TTC549 (cell line): ENCODE results near the gene WWC2.

Source experiments
- FAIRE-seq: peaks from 2 replicates; lab custom pipeline; 2012; peaks lifted over from hg19 to GRCh38; lab: Jason Lieb, UNC

The WWC2 gene

DNA sequence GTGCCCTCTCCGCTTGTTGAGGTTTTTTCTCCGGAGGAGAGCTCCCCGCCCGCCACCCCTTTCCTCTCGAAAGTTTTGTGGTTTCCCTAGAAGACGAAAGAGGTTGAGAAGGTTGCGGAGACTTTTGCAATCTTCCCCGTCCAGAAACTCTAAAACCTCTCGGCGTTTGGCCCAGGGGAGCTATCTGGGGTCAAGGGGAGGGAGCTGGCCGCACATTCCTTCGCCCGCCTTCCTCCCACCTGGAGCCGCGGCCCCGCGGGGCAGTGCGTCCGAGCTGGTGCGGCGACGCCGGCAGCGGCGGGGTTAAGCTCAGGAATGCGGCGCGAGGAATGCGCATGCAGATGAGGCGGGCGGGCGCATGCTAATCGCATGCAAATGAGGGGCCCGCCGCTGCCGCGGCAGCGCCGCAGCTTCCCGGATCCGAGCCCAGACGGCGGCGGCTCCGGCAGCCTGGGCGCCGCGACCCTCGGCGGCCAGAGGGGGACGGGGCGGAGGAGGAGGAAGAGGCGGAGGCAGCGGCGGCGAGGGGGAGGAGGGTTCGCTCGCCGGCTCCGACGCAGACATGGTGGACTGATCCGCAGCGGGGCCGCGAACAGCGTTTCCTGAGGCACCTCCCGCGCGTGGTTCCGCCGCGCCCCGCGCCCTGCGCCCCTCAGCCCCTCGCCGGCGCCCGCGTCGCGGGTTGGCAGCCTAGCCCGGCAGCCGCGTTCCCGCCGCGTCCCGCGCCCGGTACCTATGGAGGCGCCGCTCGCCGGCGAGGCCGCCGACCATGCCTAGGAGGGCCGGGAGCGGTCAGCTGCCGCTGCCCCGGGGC is at the start of gene WWC2:
Gene WWC2, plus strand, starts transcription at position 535 of the 814 bp plus-strand sequence. Its CDS starts 235 bp downstream, at position 770.
- no peak for FAIRE-seq

DNA sequence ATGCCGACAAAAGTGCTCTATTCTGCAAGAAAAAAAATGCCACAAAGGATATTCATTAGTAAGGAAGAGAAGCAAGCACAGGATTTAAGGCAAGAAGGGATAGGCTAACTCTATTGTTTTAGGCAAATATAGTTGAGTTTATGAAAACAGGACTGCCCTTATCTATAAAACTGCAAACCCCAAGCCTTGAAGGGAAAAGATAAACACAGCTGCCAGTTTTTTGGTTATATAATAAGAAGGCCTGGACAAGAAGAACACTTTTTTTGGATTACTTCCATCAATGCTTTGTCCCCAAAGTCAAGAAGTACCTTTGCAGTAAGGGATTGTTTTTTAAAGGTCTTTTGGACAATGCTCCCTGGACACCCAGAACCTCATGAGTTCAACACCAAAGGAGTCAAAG is 45.4 kb upstream of the WWC2 start:
- no peak for FAIRE-seq

DNA sequence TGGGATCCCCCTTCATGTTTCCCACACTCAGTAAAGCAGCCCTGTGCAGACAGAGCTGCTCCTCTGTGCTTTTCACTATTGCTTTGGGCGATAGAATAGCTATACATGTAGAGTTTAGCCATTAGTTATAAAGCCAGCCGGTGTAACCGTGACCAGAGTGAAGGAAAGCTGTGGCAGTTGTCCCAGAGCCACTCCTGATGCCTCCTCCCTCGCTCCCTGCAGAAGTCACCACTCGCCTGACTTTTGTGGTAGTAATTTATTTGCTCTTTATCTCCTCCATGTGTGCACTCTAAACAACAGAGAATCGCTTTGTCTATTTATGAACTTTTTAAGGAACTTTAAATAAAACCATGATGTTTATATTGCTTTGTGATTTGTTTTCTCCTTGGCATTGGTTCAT is 41.8 kb upstream of the WWC2 start:
- FAIRE-seq = no peak

DNA sequence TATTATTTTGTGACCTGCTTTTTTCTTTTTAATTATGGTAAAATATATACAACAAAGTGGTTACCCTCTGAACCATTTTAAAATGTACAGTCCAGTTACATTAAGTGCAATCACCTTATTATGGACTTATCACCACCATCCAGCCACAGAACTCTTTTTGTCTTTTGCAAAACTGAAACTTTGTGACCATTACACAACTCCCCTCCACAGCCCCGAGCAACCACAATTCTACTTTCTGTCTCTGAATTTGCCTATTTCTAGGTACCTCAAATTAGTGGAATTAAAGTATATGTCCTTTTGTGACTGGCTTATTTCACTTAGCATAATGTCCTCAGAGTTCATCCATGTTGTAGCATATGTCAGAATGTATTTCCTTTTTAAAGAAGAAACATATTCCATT is 39.3 kb upstream of the WWC2 start:
- FAIRE-seq = no peak

DNA sequence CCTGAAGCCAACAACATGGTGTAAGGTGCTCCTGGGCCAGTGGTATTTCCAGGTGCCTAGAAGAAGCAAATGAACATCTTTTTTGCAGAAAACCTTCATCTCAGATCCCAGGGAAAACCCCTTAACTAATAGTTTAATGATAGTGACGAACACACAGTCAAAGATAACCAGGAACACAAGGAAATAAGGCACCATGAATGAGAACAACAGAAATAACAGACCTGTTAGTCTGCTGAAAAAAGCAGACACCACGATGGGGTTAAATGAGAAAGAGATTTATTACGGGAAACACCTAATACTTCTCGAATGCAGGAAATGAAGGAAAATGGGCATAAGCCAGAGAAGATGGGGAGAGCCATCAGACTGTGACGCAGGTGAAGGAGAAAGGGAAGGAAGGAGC is 30.6 kb upstream of the WWC2 start:
- FAIRE-seq = no peak

DNA sequence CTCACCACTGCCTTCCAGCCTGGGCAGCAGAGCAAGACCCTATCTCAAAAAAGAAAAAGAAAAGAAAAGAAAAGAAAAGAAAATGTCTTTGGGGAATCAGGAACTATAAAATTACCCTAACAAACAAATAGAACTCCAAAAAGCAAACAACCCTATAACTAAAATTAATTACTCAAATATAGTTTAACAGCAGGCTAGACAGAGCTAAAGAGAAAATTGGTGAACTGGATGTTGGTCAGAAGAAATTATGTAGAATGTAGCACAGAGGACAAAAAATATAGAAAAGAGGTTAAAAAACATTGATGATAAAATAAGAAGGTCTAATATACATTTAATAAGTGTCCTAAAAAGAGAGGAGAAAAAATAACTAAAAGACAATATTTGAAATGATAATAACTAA is 27.8 kb upstream of the WWC2 start:
- no peak for FAIRE-seq

DNA sequence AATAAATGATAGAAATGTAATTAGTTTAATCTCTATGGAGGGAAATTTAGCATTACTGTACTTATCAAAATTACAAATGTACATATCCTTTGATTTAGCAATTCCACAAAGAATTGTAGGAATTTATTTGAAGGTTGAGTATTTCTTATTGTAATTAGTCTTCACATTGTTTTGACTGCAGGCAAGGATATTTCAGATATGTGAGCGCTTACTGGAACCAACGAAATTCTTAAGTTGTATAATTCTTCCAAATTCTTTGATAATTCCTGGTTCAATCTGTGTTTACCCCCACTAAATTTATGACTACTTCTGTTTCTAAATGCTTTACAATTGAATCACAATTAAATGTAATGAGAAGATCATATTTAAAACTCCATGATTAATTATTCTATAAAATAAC is 26.9 kb upstream of the WWC2 start:
- no peak for FAIRE-seq

DNA sequence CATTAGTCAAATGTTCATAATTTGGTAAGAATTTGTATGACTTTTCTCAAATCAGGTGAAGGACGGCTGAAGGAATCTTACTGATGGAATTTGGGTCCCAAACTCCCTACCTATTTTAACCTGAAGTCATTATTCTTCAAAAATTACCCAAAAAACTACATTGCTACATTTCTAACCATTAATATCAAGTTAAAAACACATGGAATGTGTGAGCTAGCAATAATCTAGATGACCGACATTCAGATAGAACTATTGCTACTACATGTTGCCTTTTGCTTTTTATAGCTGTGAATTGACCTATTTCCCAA is 25.3 kb upstream of the WWC2 start:
- no peak for FAIRE-seq

DNA sequence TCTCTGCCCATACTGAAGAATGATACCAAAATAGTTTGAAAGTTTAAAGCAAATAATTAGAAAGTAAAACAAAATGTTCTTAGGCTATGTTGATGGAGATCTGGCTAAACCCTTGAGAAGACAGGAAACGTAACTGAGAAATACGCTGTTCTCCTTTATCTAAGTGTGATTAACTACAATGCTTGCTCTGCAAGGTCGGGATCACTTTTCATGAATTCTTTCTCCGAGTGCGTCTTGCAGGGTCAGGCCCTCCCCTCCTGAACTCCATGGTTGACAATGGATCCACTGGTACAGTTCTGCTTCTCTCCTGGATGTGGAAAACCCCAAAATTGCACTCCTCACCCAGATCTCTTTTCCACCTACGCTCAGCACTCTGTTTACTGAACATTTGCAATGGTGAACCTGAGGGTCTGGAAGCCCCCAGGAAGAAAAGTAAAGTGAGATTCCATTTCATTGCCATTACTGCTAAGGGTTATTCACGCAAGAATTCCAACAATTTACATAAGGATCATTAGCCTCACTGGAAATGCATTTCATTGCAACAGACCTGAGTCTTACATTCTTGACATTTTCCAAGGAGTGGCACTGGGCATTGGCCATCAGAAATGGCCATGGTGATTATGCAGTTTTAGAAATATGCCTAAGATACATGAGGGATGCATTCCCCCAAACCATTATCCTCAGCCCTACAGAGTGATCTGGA is 24.6 kb upstream of the WWC2 start:
- no peak for FAIRE-seq

DNA sequence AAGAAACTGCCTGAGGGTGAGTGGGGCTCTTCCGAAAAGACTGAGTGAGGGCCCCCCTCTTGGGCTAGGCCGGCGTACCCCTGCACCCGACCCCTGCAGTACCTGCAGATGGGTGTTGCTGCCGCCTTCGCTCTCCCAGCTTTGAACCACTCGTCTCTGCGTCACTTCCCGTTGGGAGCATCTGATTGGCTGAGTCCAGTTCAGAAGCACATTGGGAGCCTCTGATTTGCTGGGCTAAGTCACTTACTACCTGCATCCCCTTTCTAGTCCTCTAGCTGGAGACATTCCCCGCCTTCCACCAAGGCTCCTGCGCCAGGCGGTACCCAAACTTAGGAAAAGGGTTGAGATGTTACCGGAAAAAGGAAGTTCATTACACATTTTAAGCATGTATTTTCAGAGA is 20.4 kb upstream of the WWC2 start:
- no peak for FAIRE-seq

DNA sequence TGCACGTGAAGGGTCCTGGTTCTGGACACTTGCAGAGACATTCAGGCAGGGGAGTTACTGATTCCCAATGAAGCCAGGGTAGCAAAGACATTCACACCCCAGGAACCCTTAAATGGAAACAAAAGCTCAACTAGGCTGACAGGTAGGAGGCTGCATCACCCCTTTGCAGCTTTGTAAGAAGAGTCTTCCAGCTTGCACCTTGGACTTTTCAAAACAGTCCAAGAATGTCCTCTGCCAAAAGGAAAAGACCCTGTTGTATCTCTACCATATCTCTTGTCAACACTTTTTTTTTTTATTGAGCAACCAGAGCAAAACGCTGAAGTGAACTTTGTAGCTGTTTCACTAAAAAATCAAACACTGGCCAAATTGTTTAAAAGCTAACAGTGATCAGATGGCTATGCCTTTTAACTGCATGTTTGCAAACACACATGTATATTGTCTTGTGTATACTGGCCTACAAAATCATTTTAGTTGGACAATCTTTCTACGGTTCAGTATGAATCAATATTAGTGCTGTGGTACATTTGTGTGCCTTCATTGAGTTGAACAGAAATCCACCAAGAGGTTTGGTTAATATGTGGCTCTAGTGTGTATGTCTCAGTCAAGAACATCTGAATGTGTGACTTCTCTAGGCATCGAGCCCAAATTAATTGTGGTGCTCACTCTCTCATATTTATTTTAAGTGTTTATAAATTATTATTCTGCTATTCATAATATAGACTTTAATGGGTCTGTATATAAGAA is 18.5 kb upstream of the WWC2 start:
- FAIRE-seq = no peak

DNA sequence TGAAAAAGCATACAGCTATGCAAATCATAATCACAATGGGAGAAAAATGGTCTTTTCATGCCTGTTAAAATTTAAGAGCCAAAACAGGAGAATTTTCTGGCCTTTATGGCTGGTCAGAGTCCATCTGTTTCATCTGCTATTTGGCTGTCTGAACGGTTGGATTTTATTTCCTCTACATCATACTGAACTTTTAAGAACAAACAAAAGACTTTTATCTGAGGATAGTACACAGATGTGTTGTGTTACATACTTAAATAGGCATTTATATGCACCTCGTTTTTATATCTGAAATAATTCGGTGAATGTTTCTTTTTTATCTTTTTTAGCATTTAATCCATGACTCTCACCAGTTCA is 18.0 kb upstream of the WWC2 start:
- no peak for FAIRE-seq

DNA sequence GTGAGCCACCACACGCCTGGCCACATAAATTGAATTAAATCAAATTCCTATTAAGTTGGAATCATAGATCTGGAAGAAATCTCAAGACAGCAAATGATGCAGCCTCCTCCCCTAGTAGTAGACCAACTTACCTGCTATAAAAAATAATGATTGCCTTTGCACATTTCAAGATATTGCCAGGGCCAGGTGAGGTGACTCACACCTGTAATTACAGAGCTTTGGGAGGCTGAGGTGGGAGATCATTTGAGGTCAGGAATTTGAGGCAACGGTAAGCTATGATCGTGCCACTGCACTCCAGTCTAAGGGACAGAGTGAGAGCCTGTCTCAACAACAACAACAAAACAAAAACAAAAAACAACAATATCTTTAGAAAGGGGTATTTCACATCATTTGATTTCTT is 17.0 kb upstream of the WWC2 start:
- no peak for FAIRE-seq

DNA sequence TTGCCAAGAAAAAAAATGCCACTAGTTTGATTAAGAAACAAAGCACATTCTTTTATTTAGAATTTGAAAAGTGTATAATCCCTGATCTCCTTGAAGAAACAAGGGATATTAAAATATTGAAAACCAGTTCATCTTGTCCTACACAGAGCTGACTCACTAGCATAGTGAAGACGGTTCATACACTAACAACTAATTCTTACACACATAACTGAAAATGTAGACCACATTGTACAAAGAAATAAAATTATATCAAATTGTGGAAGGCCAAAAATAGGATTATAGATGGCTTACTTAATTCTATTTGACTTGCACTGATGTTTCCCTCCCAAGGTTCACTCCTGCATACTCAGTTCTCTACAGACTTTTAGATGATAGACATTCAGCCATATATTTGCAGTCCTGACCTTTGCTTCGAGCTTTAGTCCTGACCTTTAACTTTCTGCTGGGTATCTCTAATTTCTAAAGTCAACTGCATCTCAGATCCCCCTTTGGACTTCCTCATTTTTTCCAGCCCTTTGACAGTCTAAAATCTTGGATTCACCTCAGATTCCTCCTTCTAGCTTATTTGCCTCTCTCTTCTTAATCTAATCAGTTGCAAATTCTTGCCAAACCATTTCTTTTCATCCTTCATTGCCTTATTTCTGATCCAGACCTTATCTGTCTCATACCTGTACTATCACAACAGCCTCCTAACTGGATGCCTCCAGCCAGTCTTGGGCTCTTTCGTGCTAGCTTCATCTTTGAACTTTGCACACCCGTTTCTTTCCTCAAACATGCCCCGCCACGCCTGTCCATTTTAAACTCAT is 4.5 kb upstream of the WWC2 start:
- FAIRE-seq = no peak

DNA sequence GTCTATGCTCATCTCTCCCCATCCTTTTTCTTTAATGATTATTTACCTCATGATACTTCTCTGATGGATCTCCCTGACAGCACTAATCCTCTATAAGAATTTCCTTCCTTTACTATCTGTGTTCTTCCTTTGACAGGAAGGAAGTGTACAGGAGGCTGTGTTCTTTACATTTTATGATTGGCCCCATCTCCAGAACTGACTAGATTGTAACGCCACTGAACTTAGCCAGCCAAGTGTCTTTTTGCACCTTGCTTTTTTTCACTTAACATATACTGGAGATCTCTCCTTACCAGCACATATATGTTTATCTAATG is 3.9 kb upstream of the WWC2 start:
- FAIRE-seq = no peak

DNA sequence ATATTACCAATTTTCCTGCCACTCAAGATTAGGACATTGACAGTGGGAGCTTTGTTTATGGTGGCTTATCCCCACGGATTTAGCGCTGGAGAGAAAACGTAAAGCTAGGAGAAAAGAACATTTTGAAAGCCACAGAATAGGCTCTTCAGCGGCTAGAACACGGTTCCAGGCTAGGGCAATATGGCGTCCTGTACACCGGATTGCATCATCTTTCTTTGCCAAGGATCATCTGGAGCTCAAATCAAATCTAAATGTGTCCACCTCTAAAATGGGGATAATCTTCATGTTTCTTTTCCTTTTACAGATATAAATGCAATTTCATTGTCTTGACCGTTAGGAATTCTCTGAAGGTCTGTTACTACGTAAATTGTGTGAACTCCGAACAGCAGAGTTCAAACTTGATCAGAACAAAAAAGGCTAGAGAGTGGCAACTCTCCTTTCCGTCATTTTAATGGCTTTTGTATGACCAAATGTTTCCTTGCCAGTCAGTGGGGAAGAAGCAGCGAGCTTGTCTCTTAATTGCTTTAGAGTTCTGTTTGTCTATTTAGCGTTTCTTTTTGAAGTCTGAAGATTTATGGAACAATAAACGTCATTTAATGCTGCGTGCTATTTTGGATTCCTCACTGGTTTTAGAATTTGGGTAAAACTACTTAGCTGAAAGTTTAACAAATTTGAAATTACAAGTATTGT is 2.6 kb upstream of the WWC2 start:
- FAIRE-seq = no peak

DNA sequence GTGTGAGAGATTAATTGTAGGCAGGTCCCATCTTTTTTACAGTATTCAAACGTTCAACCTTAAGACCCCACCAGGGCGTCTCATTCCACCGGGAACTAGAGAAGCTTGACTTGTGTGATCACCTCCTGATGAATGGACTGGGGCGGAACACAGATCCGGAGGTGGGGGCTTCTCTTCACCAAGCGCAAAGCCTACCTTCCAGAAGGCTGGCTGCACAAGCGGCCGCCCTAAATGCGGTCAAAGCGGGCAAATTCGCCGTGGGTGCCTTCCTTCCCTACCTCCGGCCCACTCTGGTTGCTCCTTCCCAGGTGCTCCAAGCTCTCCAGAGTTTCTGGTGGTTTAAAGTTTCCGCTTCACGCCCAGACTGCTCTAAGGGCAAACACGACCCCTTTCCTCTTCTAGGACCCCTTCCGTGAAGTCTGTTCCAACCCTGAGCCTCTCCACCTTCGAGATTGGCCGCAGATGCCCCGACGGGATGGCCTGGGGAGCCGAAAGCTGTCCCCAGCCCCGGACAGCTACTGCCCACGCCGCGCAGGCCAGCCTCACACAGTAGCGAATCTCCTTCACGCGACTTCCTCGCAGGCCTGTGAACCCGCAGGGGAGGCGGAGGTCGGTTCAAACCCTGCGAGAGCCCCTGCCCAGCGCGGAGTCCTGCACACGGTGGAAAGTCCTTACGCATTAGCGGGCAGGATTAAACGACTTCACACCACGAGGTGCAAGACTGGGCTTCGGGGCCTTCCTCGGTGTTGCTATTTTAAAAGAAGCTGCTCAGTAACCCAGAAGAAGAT is 1.6 kb upstream of the WWC2 start:
- FAIRE-seq = no peak

DNA sequence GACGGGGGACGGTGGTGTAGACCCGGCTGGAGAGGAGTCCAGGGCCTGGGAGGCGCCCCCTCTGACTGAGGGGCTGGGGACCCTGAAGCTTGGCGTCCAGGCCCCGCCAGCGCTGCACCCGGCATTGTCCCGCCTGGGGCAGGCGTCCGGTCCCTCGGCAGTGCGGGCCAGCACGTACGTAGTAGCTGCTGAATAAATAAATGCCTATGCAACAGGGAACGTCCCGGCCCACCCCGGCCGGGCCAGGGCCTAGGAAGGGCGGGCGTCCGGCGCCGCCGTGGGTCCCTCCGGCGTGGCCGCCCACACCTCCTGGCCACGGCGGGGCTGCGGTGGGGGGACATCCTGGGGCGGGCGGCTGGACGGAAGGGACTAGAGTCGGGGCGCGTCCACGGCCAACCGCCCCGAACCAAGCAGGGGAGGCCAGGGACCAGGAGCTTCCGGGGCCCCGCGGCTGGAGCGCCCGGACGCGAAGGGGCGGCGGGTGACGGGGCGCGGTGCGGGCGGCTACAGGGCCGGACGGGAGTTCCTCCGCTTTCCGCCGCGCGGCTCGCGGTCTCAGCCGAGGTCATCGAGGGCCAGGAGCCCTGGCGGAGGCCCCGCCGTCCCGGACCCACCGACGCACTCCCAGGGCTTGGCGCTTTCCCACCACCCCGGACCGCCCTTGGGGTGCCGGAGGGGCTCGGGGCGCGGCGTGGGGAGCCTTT is 886 bp upstream of the WWC2 start:
- no peak for FAIRE-seq

DNA sequence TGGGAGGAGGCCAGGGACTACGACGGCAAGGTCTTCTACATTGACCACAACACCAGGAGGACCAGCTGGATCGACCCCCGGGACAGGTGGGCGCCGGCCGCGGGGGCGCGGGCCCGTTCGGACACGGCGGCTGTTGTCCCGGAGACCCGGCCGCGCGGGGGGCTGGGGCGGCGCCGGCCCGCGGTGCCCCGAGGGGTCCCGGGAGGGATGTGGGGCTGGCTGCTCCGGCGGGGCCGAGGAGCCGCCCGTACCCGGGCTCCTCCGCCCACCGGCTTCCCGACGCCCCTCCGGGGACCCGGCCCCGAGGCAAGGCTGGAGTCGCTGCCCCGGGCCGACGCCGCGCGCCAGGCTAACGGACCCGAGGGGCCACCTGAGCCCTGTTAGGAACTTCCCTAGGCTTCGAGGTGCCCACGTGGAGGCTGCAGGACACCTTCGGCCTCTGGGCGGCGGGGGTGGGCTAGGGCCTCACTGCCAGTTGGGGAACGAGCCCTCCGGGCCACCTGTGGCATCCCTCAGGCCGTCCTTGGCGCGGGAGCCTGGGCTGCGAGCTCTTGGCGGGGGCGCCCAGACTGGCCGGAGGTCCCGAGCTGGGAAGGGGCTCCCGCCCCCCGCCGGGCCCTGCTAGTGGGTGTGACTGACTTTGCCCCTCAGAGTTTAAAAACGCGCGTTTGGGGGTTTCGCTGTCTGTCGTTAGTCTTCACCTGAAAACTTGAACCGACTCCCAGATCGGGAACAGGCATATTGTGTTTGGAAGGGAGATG is 660 bp downstream of the WWC2 start:
- FAIRE-seq = no peak

DNA sequence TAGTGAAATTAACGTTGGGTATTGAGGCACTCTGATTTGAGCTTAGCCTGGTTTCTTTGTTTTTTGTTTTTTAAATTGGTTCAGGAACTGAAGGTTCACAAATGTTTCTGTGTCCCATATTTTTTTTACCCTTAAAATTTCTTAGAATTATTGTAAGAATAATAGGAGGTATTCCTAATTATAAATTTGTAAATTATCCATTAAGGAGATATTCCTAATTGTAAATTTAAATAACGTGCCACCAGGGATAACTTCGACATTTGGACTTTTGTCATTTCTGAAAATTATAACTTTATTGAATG is 1.2 kb downstream of the WWC2 start:
- no peak for FAIRE-seq
